GM12865 (cell line): ENCODE measurements around the gene EVA1A.

Experiments used
- DNase-seq: peaks from one replicate; pipeline ENCODE4 v3.0.0; 2010; ENCODE audit warnings: low read depth
- H3K4me3 ChIP-seq: 2 replicates; pipeline ENCODE4 v1.5.1; 2011; ENCODE audit warnings: mild to moderate bottlenecking, low read depth, low read length, control low read depth
- CTCF ChIP-seq: IDR thresholded peaks from 2 replicates; pipeline ENCODE4 v1.5.1; 2011; ENCODE audit warnings: low read length, control low read depth, low read depth, inconsistent platforms; ENCODE audit not compliant: insufficient read depth; ENCODE audit errors: missing control alignments

The EVA1A gene

DNA sequence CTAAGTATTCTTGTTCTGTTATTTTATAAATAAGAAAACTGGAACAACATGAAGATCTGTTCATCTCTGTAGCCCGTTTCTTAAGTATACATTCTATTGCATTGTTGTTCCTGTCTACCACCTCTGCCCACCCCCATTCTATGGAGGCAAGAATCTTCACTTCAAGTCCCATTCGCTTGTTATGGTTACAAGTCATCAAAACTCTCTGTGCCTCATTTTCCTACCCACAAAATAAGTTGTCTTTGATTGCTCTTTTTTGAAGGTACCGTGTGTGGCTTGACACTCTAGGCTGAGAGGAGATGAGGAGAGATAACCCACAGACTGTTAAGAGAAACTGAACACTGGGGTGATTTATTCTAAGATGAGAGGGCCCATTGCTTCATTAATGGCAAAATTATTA, 2.9 kb upstream of the EVA1A start:
- DNase-seq: no peak
- no peak for TF ChIP-seq CTCF

DNA sequence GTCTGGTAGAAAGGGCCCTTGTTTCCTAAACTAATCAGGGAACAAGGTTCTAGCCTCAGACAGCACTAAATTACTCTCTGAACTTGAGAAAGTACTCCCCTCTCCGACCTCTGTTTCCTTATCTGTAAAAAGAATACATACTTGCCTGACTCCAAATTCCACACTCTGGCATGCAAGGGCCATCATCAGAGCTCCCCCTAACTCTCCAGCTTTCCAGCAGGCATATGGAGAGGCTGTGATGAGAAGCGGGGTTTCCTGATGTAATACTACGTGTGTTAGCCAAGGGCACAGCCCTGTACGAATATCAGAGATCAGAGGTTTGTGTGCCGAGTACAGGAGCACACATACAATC, 1.8 kb upstream of the EVA1A start:
- DNase-seq: no peak
- no peak overlapping the region for H3K4me3 ChIP-seq
- TF ChIP-seq CTCF: no peak

More for the DNA sequence above, 2.9 kb upstream of the EVA1A start:
- H3K4me3 ChIP-seq: no peak overlapping the region

- H3K4me3 ChIP-seq: no peak overlapping the region
- DNase-seq: no peak
- TF ChIP-seq CTCF: no peak
These were observed 1.1 kb upstream of the EVA1A start for GRCh38 chr2:75561566-75562512.

DNA sequence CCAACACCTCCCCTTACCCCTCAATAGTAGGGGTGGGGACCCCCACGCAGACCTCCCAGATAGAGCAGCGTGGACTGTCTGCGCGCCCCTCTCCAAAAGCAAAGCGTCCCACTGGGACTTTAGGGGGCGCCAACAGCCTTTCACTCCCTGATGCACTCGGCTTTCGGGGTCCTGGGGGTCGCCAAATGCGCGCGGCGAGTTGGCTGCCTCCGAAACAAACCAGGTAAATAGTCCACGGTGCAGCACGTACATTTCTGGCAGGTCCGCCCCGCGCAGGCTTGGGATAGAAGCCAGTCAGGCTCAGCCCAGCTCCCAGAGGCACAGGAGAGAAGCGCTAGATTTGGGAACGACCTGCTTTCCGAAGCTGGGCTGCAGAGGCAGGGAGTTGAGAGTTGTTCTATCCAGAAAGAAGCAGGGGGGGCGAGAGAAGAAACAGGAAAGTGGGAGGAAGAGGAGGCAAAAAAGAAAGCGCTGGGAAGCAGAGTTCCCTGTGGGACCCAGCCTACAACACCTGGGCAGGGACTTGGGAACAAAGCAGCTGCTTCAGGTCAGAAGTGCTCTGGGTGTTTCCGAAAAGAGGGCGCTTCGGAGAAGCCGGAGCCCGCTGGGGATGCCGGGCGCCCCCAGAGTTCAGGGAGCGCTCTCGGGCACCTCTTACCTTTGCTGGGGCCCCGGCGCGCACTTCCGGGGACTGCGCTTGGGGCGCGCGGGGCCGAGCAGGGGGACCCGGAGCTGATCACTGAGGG, 544 bp downstream of the EVA1A start:
- peak overlapping the region; percentile 57 for H3K4me3 ChIP-seq
- no peak for TF ChIP-seq CTCF
- DNase-seq: peak; percentile 26

DNA sequence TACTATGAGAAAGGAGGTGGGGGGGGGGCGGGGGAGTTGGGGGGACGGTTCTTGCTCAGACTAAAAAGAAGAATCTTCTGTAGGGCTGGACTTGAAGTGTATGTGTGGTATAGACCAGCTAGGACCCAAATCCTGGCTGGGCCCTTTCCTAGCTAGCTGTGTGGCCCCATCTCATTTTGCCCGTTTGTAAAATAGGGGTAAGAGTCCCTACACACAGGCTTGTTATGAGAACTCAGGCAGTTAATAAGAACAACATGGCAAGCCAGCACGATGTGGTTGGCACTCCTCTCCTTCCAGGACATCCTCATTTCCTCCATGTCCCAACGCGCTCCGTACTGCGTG, 1.1 kb downstream of the EVA1A start:
- H3K4me3 ChIP-seq: no peak overlapping the region
- DNase-seq: no peak
- TF ChIP-seq CTCF: no peak

DNA sequence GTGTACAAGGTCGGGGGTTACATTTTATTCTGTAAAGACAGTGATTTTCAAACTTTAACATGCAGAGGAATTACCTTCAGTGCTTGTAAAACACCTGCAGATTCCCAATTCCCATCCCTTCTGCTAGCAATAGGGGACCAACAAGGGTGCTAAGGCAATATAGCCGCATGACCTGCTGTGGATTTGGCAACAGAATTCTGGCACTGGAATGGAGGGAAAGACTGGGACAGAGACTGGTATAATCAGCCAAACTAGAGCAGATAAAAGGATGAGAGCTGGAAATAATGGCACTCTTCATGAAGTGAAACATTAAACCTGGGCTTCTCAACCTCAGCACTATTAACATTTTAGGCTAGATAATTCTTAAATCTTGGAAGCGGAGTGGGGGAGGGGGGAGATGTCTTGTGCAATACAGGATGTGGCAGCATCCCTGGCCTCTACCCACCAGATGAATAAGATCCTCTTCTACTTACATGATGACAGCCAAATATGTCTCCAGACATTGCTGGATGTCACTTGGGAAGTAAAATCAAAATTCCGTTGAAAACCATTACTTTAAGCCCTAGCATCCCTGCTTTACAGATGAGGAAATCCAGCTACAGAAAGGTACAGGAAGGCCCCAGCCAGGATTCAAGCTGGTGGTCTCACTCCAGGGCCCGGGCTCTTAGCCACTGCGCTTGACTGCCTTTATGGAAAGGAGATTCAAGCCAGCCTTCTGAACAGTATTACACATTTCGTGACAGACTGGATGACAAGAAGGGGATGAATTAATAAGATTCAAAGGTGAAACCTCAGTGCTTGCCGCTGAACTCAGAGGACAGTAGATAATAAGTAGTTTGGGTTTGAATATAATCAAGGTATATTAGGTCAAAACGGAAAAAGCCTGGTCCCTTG, 1.7 kb downstream of the EVA1A start:
- TF ChIP-seq CTCF: no peak
- no peak overlapping the region for H3K4me3 ChIP-seq
- no peak for DNase-seq
